HG03175 (cell line): ENCODE data around the gene SLC35B2.

Source experiments
- ATAC-seq: cut with Tn5 transposase; IDR thresholded peaks from one replicate; pipeline ENCODE4 v1.9.1; 2021; ENCODE audit warnings: mild to moderate bottlenecking, moderate library complexity; ENCODE audit not compliant: unreplicated experiment

SLC35B2 gene

DNA sequence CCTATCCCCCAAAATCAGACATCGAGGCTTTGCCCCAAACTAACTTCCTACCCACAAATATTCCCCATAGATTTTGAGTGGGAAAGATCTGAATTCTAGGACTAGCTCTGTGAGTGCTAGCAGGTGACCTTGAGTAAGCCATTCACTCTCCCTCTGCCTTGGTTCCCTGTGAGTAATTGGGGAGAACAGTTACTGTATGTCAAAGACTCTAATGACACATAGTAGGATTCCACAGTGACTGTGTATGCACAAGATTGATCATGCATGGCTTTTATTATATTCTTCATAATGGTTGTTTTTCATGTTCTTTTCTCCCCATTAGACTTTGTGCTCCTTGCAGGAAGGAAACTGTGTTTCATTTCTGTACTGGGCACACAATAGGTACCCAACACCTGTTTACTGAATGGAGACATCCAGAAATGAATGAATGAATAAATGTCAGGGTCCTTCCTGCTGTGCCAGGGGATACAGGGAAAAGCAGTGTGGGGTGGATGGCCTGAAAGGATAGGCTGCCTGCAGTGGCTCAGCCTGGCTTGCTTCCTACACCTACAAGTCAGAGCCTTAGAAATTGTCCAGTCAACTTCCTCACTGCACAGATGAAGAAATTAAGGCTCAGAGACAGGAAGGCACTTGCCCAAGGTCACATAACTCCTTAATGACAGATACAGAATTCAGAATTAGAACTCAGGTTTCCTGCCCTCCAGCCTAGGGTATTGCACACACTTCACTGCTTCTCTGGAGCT lies 12.0 kb upstream of the SLC35B2 start:
- no peak for ATAC-seq

DNA sequence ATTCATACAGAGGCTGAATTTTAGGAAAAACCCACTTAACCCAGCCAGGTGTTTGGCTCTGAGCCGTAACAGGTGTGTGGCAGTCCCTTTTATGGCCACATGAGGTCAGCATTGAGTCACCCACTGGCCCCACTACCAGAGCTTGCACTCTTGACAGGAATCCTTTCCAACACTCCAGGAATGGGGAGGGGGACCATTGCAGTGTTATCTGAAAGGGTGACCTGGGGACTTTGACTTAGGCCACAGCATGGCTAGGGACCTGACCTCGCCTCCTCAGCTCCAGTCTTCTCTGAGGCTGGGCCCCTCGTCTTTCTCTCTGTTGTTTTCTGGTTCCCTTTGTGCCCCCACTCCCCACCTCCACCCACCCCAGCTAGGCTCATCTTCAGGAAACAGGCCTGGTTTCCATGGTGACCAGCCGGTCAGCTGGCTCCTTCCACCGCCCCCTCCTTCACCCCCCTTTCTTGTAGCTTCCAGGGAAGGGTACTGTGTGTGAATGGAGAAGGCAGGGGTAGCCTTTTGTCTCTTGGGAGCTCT lies 10.8 kb upstream of the SLC35B2 start:
- ATAC-seq = no peak

DNA sequence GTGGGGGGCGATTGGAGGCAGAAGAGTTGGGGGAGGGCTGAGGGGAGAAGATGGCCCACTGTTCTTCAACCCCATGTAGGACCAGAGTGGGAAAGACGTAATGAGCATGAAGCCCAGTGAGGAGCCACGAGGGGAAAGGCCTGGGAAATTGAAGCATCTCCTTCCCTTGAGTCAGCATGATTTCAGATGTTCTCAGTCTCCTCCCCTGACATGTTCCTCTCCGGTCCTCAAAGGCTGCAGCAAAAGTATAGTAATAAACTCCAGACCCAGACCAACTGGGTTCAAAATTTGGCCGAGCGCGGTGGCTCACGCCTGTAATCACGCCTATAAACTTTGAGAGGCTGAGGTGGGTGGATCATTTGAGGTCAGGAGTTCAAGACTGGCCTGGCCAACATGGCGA lies 9.9 kb upstream of the SLC35B2 start:
- no peak for ATAC-seq

DNA sequence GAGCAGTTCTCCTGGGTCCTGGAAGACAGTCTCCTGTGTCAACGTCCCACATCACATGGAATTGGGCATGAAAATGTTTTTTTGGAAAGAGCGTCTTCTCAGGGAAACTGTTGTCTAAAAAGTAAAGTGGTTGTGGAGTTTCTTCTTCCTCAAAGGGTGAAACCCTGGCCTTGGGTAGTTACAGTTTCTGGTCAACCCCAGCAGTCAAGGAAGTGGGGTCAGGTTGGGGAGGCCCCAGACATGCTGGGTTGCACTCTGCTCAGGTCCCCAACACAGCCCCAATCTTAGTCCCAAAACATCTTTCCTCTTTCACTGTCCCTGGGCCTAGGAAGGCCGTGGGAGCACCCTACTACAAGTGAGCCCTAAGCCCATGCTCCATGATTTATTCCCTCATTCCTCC lies 9.0 kb upstream of the SLC35B2 start:
- peak; percentile 26 for ATAC-seq

DNA sequence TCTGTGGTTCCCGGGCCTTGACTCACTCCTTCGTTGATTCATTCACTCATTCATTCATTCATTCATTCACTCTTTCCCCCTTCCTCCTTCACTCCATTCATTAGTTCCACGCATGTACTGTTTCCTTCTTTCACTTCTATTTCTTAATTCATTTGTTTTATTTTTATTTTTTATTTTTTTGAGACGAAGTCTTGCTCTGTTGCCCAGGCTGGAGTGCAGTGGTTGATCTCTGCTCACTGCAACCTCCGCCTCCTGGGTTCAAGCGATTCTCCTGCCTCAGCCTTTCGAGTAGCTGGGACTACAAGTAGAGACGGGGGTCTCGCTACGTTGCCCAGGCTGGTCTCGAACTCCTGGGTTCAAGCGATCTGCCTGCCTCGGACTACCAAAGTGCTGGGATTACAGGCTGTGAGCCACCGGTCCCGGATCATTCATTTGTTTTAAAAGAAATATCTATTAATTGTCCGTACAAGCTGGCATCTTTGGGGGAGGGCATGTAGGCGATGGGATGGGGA lies 8.4 kb upstream of the SLC35B2 start:
- no peak for ATAC-seq

DNA sequence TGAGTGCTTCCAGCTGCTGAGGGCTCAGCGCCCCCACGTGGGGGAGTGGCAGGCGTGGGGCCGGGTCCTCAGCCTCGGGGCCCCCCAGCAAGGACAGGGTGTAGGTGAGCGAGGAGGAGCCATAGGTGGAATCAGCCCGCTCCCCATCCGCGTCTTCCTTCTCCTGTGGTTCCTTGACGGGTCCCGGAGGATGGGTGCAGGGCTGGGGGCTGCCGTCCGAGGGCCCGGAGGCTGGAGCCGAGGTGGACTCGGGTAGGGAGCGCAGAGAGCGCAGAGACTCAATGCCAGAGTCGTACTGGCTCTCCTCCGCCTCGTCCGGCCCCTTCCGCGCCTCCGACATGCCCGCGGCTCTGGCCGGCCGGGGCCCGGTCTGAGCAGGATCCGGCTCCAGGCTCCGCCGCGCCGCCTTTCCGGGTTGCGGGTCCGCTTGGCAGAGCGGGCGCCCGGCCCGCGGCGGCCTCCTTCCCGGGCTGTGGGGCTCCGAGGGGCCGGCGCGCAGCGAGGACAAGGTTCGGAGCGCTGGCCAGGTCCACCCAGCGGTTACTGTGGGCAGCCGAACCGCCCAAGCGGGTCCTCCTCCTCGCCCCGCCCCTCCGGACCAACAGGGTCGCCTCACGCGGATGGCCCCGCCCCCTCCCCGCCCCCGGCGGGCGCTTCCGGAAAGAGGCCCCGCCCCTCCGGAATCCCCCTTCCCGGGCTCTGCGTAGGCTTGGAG lies 7.8 kb upstream of the SLC35B2 start, which contains the start of gene NFKBIE:
NFKBIE (minus strand) TSS at position 545 of the 715 bp plus-strand sequence; CDS start at position 340, 205 bp downstream.
- peak; percentile 51 for ATAC-seq

DNA sequence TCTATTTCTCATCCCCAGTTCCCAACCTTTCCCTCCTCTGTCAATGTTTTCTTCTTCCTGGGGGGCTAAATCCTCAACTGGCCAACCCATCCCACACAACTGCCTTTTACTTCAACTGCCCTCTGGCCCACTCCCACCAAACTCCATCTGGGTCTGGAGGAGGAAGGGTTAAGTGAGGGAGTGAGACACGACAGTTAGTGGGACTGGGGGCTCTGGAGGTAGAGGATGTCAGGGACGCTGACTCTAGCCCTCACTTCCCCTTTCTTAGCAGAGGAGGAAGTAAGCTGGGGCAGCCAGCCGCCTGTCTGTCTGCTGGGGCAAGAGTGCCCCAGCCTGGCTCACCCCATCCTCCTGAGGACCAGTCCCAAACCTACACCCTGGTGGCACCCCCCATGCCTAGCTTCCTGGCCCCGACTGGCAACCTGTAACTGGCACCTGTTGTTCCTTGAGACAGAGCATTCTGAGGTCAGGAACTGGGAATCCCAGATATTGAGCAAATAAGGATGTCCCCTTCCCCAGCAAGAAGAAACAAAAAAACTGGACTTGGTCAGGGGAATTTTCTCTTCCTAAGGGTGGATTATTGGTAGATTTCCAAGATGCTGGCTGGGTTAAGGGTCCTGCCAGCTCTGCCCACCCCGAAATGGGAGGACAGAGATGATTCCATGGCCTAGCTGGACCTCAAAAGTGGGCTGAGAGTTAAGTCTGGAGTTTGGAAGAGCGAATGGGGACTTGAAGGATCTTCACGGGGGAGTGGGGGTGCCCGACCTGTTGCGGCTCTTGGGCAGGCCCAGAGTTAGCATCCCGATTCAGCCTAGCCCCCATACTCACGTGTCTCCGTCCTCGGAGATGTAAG lies 7.1 kb upstream of the SLC35B2 start:
- peak; percentile 42 for ATAC-seq

DNA sequence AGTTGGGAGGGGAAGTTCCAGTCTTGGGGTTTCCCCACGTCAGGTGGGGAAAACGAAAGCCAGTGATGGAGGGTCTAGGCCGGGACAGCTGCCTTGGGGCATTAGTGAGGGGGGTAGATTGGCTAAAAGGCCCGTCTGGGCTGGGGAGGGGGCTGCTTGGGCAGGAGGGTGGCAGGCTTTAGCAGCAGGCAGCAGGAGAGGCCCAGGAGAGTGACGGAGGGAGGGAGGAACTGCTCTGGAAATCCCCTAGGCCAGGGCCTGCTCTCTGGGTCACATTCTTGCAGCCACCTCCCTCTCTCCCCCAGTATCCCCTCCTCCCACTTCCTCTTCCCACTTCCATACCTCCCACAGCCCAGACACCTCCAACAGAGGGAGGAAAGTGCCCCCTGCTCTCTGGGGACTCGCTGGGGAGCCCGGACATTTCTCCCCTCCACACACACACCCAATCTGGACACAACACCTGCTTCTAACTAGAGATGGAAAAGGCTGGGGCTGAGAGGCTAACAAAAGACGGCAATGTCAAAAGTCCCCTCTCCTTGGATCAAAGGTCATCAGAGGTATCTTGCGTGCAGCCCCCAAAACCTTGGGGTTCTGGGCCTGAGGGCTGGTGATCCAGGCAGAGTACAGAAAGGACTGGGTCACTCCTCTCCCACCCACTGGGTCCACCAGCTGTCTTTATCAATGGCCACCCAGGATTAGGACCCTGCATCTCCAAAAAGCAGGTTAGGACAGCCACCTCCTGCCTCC lies 6.2 kb upstream of the SLC35B2 start:
- ATAC-seq = no peak

DNA sequence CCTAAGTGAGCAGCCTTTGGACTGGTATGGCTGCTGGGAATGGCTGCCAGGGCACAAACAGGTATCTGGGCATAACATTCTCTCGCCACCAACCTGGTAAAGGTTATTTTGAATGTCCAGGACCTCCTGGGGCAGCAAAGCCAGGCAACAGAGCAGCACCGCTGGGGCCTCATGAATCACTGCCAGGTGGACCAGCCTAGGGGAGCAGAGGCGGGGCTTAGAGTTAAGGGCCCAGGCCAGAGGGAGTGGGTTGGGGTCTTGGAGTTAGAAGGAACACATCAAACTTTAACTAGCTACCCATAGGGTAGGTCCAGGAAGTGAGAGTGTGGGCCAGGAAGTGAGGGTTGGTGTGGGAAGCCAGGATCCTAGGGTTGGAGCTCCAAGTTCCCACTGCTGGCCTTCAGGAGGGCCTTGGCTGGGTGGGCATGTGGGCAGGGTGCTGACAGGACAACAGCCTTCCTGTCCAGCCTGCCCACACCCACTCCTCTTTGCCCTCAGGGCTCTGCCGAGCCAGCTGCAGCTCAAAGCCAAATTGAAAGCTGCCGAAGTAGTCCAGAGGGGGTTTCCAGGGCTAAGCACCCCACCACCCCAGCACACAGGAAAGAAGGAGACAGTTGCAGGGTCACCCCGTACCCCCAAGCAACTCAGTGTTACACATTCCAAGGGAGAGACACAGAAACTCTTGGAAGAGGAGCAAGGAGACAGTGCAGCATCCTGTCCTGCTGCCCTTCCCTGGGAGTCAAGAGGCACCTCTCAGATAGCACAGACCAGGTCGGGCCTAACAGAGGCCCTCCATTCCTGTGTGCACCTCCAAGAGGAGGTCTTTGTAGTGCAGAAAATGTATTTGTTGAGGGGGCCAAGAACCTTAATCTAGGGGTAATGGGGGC lies 5.4 kb upstream of the SLC35B2 start:
- no peak for ATAC-seq

DNA sequence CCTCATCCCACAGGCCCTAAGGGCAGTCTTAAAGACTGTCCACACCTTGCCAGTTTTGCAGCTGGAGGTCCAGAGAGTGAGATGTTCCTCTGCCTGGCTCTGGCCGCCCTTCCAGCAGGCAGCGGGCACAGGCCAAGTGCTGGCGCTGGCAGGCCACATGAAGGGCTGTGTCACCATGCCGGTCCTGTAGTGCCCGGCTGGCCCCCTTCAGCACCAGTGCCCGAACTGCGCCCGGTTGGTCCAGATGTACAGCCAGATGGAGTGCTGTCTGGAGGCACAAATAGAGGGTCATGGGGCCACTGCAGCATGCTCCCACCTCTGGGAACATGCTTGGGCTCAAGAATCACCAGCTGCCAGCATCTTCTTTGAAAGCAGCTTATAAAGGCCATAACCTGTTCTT lies 4.3 kb upstream of the SLC35B2 start:
- ATAC-seq = no peak

DNA sequence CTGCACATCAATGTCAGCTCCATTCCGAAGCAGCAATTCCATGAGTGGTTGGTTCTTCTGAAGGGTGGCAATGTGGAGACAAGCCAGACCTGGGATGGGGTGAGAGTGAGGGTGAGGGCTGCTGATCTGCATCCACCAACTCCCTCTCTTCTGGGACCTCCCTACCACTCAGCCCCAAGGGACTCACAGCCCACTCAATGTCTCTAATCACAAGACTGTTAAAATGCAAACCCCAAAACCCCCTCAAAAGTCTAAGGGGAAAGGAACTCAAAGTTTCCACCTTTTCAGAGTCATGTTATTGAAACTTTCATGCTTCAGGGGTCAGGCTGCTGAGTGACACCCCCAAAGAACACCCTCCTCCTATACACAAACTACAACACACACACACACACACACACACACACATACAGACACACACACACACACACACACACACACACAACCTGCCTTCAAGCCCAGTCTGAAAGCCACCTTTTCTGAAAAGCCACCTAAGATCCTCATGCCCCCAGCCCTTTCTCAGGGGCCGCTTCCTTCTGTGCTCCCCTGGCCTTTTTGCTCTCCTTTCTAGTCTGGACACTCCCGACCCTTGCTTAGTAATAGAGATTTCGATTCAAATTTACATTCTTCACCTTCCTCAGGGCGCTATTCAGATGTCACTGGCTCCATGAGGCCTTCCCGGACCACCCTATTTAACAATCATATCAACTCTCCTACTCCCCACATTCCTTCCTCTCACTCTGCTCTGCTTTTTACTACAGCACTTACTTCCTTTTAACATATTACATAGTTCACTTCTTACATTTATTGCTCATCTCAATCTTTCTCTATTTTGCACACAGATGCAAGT lies 3.3 kb upstream of the SLC35B2 start:
- ATAC-seq = no peak

DNA sequence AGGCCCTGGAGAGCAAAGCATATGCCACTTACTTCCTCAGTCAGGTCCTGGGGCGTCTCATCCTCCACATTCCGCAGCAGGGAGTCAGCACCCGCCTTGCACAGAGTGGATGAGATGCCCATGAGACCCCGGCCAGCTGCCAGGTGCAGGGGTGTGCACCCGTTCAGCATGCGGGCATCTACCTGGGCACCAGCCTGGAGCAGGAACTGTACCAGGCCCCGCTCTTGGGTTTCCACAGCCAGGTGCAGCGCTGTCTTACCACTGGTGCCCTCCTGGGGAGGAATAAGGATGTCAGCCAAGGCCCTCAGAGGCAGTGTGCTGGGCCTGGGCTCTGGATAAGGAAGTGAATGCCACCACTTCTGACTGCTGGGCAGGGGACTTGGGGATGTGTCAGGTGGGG lies 2.7 kb upstream of the SLC35B2 start:
- no peak for ATAC-seq

DNA sequence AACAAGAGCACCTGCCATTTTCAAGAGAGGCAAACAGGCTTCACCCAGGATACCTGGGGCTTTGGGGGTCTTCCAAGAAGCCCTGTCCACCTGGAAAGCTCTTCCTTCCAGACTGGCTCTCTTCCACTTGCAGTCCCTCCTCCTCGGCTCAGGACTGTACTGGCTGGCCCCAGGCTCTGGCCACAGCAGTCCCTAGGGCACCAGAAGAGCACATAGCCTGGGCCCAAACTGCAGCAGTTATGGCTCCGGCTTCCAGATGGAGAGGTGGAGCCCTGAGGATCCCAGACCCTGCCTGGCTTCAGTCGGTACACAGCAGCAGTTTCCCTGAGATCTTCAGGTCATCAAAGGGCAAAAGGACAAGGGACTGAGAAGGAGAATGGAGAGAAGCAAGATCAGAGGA lies 1.6 kb upstream of the SLC35B2 start:
- ATAC-seq = no peak

DNA sequence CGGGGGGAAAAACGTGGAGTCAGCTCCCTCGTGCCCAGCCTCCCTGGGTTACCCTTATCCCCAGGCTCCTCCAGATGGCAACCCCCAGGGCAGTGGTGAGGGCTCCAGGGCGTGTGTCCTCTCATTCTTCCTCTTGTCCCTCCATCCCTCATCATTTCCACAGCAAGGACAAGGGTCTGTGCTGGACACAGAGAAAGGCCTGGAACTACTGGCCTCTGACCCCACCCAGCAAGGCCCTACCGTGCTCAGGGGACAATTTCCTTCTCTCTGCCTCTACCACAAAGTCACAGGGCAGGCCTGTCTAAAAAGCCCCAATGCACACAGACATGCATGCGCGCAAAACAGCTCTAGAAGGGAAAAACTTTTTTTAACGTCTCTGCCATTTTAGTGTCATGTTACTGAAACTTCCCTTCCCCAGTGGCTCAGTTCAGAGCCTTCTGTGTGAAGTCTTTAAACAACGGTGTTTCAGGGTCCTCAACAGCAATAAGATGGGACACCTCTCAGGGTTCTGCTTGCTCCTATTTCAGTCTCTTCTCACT lies 1.1 kb upstream of the SLC35B2 start:
- ATAC-seq = no peak

DNA sequence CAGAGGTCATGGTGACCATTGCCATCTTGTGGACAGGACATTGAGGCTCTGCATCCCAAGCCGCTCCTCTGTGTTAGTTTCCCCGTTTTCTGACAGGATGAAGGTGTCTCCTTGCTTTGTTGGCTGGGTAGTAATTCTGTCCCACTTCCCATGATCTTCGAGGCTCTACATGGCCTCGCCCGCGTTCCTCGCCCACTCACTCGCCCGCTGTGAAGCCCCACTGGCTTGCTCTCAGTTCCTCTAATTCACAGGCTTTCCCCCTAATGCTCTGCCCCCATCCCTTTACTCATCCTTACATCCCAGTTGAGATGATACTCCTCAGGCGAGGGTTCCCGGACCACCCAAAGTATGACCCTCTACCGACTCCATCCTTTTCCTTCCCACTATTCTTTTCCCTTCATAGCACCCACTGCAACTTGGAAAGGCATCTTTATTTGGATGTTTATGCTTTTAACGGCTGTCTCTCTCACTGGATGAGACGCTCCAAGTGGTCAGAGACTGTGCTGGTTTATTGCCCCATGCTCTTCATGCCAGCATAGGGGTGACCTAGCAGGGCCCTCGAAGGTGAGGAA lies 511 bp upstream of the SLC35B2 start:
- ATAC-seq = peak; percentile 14

DNA sequence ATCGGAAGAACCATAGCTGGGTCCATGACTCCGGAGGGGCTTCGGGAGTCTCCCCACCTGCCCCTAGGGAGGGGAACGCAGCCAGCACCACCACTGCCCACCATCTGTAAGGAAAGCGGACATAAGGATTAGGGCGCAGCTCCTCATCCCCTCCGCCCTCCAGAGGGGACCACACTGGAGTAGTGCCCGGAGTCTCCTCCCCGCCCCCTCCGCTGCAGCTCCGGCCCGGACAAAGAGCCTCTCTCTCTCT lies 628 bp downstream of the SLC35B2 start:
- ATAC-seq = no peak

DNA sequence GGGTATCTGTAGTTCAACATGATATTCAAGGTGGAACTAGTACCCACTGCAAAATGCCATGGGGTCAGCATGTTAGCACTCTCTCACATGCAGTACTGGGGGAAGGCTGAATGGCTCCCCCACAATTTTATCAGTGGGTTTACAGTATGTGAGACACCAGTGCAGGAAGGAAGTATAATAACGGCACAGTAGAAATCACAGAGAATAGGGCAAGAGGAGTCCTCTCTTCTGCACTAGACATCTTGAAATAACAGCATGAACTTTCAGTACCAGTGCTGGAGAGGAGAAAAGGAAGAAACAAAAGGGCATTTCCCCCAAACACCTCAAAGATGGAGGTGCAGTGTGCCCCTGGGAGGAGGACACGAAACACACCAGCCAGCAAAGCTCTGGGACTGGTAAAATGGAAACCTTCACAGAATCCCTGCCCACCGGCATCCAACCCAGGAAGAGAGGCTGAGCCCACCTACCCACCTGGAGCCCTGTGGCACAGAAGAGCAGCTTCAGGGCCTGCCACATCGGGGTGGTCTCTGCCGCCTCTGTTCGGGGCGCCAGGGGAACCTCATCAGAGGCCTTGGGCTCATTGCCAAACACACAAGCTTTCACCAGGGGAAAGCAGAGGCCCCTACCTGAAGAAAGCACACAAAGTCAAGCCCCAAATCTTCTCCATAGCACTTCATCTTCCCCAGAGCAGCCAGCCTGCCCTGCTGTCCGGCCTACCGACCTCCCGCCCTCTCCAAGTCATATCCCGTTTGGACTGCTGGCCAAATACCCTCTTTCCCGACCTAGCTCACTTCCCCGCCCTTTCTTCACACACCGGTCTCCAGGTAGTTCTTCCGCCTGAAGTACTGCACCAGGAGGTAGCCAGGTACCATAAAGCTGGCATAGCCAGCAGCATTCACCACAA lies 1.2 kb downstream of the SLC35B2 start:
- no peak for ATAC-seq
